ENCODE data around the gene OBSCN.

DNA sequence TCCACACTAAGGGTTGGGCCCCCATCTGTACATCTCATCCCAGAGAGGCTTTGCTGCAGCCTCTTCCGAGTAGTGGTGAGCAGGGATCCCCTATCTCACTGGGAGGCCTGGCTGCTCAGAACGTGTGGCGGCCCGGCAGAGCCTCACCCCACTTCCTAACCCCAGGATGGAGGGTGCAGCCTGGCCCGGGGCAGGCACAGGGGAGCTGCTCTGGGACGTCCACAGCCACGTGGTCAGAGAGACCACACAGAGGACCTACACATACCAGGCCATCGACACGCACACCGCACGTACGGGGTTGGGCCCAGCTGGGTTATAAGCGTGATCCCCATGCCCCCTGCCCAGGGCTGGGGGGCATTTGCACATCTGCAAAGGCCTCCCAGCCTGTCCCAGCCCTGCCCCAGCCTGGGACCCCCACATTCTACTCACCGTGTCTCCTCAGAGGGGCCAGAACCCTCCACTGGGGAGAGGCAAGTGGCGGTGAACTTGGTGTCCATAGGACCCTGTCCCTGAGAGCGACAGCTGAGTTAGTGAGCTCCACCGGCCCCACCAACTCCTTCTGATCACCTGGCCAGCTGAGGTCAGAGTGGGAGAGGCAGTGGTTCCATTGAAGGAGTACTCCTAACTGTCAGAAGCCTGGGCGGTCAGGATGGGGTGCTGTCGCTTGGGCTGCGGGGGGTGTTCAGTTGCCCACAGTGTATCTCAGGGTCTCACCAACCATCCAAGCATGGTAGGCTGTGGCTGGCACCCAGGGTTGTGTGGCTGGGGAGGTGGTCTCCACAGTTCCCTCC lies 157.6 kb downstream of the OBSCN start:
- TF ChIP-seq, protein P1, sequence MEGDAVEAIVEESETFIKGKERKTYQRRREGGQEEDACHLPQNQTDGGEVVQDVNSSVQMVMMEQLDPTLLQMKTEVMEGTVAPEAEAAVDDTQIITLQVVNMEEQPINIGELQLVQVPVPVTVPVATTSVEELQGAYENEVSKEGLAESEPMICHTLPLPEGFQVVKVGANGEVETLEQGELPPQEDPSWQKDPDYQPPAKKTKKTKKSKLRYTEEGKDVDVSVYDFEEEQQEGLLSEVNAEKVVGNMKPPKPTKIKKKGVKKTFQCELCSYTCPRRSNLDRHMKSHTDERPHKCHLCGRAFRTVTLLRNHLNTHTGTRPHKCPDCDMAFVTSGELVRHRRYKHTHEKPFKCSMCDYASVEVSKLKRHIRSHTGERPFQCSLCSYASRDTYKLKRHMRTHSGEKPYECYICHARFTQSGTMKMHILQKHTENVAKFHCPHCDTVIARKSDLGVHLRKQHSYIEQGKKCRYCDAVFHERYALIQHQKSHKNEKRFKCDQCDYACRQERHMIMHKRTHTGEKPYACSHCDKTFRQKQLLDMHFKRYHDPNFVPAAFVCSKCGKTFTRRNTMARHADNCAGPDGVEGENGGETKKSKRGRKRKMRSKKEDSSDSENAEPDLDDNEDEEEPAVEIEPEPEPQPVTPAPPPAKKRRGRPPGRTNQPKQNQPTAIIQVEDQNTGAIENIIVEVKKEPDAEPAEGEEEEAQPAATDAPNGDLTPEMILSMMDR (IDR thresholded peaks at IDR 0.05) = no peak
- no peak for TF ChIP-seq ZFX (IDR thresholded peaks at IDR 0.05; ENCODE audit: borderline replicate concordance)

All from 22Rv1 (cell line).